ENCODE results near the gene MAN2C1.
A peak's percentile ranks its signal among the peaks of the same experiment; 100 is the strongest.
"Not testable (repeated sequence)": the region's sequence is repeated elsewhere in the genome, so short reads cannot be mapped to it uniquely, and the experiment has no call there.

Gene MAN2C1

GRCh38 chr15:75360856-75361255, 7.6 kb downstream of the MAN2C1 start:
- no peak for FAIRE-seq

- no peak for FAIRE-seq
These were observed 8.0 kb downstream of the MAN2C1 start for GRCh38 chr15:75360391-75360790.

- no peak for FAIRE-seq
These were observed 8.7 kb downstream of the MAN2C1 start for GRCh38 chr15:75359537-75360250.

GRCh38 chr15:75358771-75359536, 9.5 kb downstream of the MAN2C1 start:
- no peak for FAIRE-seq

- no peak for FAIRE-seq
These were observed 10.3 kb downstream of the MAN2C1 start for GRCh38 chr15:75357976-75358673.

- FAIRE-seq: no peak
These were observed 11.9 kb downstream of the MAN2C1 start for GRCh38 chr15:75356517-75356916.

GRCh38 chr15:75356006-75356405, 12.4 kb downstream of the MAN2C1 start:
- FAIRE-seq: no peak

GRCh38 chr15:75355369-75355768, 13.0 kb downstream of the MAN2C1 start:
- no peak for FAIRE-seq

- FAIRE-seq: no peak
These were observed 14.0 kb downstream of the MAN2C1 start for GRCh38 chr15:75354454-75354853.

GRCh38 chr15:75353604-75354003, 14.8 kb downstream of the MAN2C1 start:
- no peak for FAIRE-seq

- FAIRE-seq: no peak
These were observed 16.0 kb downstream of the MAN2C1 start for GRCh38 chr15:75352186-75353080.

- FAIRE-seq: no peak
These were observed 17.6 kb downstream of the MAN2C1 start for GRCh38 chr15:75350601-75351361.

GRCh38 chr15:75349851-75350588, 18.4 kb downstream of the MAN2C1 start:
- no peak for FAIRE-seq

- FAIRE-seq: not testable (repeated sequence)
These were observed 19.1 kb downstream of the MAN2C1 start for GRCh38 chr15:75349351-75349669.

GRCh38 chr15:75348562-75349350, 19.7 kb downstream of the MAN2C1 start:
- FAIRE-seq: no peak

- FAIRE-seq: no peak
These were observed 20.3 kb downstream of the MAN2C1 start for GRCh38 chr15:75348034-75348561.

GRCh38 chr15:75347222-75348033, 21.0 kb downstream of the MAN2C1 start:
- FAIRE-seq: no peak

- no peak for FAIRE-seq
These were observed 21.6 kb downstream of the MAN2C1 start, which contains the start of gene NEIL1 for GRCh38 chr15:75346796-75347221. Gene NEIL1 (plus strand): TSS chr15:75347039. CDS start chr15:75348906, 1,867 bp downstream.

- FAIRE-seq: peak; percentile 49
These were observed 24.5 kb downstream of the MAN2C1 start for GRCh38 chr15:75343953-75344352.
